ENCODE data around the gene NFIA. TPM values are rescaled to one million over a fixed set of nuclear protein-coding genes. Genes with fewer than 3 reads are reported as not detected.

NFIA gene
- total and polyA plus RNA-seq, 9 of the 15 experiments (the other 6 are each of a cell fraction or from before 2014, with no cell fraction given): 5.3 to 24.9 (median 9.8) TPM

DNA sequence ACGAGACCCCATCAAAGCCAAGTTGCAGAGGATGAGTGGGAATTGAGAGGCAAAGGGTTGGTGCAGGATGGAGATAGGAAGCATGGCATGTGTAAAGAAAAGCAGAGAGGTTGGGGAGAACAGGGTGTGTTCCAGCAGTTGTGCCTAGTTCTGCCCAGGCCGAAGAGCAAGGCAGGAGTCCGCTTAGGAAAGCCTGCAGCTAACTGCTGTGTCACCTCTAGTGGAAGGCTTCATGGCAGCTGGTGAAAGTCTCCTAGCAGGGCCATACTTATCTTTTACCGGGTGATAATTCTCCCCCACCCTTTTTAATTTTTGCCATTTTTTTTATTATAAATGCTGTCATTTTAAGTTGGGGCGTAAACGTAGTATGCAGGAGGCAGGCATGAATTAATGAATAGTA is 93.6 kb downstream of the NFIA start (continued):
- TF ChIP-seq C11orf30 (IDR thresholded peaks at IDR 0.05; ENCODE audit: low read depth) (peak; percentile 73), ZNF780A (CRISPR knock-in tag; IDR thresholded peaks at IDR 0.05) (no peak), GTF2F1 (IDR thresholded peaks at IDR 0.05; ENCODE audit: low read depth, low read length) (no peak), ZNF263 (CRISPR knock-in tag; IDR thresholded peaks at IDR 0.05; ENCODE audit: borderline replicate concordance) (no peak), BCOR (IDR thresholded peaks at IDR 0.05) (no peak), SMARCA4 (IDR thresholded peaks at IDR 0.05) (0 out of 2 replicates have a peak, but pooled peaks have one; percentile 27), JUND (IDR thresholded peaks at IDR 0.05; ENCODE audit: borderline replicate concordance, low read depth, low read length) (0 out of 2 replicates have a peak, but pooled peaks have one; percentile 15), JUND (tag; IDR thresholded peaks at IDR 0.05; ENCODE audit: borderline replicate concordance, low read depth, low read length) (no peak), MAFF (IDR thresholded peaks at IDR 0.05; ENCODE audit: low read length) (peak; percentile 19; the same call in 1 of the 2 replicates), MAFG (tag; conservative IDR thresholded peaks at IDR 0.05) (peak; percentile 66), ESRRA (IDR thresholded peaks at IDR 0.05; ENCODE audit: borderline replicate concordance, low read depth) (no peak), ZNF316 (IDR thresholded peaks at IDR 0.05) (peak; percentile 59), CBX3 (IDR thresholded peaks at IDR 0.05; ENCODE audit: borderline replicate concordance in 1 of 2, low read length in 2 of 2) (no peak), SMARCB1 (IDR thresholded peaks at IDR 0.05; ENCODE audit: insufficient read length, low read depth) (no peak), DACH1 (IDR thresholded peaks at IDR 0.05; ENCODE audit: partially characterized antibody) (no peak)
- TF ChIP-seq, protein P1, sequence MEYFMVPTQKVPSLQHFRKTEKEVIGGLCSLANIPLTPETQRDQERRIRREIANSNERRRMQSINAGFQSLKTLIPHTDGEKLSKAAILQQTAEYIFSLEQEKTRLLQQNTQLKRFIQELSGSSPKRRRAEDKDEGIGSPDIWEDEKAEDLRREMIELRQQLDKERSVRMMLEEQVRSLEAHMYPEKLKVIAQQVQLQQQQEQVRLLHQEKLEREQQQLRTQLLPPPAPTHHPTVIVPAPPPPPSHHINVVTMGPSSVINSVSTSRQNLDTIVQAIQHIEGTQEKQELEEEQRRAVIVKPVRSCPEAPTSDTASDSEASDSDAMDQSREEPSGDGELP (CRISPR knock-in tag; IDR thresholded peaks at IDR 0.05; ENCODE audit: borderline replicate concordance): no peak
- TF ChIP-seq, protein P2, sequence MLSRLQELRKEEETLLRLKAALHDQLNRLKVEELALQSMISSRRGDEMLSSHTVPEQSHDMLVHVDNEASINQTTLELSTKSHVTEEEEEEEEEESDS (CRISPR knock-in tag; IDR thresholded peaks at IDR 0.05): no peak
- TF ChIP-seq, protein P3, sequence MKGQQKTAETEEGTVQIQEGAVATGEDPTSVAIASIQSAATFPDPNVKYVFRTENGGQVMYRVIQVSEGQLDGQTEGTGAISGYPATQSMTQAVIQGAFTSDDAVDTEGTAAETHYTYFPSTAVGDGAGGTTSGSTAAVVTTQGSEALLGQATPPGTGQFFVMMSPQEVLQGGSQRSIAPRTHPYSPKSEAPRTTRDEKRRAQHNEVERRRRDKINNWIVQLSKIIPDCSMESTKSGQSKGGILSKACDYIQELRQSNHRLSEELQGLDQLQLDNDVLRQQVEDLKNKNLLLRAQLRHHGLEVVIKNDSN (CRISPR knock-in tag; IDR thresholded peaks at IDR 0.05): no peak
- TF ChIP-seq, protein P4, sequence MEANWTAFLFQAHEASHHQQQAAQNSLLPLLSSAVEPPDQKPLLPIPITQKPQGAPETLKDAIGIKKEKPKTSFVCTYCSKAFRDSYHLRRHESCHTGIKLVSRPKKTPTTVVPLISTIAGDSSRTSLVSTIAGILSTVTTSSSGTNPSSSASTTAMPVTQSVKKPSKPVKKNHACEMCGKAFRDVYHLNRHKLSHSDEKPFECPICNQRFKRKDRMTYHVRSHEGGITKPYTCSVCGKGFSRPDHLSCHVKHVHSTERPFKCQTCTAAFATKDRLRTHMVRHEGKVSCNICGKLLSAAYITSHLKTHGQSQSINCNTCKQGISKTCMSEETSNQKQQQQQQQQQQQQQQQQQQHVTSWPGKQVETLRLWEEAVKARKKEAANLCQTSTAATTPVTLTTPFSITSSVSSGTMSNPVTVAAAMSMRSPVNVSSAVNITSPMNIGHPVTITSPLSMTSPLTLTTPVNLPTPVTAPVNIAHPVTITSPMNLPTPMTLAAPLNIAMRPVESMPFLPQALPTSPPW (CRISPR knock-in tag; IDR thresholded peaks at IDR 0.05): peak; percentile 16; the same call in 1 of the 2 replicates
- TF ChIP-seq, protein P5, sequence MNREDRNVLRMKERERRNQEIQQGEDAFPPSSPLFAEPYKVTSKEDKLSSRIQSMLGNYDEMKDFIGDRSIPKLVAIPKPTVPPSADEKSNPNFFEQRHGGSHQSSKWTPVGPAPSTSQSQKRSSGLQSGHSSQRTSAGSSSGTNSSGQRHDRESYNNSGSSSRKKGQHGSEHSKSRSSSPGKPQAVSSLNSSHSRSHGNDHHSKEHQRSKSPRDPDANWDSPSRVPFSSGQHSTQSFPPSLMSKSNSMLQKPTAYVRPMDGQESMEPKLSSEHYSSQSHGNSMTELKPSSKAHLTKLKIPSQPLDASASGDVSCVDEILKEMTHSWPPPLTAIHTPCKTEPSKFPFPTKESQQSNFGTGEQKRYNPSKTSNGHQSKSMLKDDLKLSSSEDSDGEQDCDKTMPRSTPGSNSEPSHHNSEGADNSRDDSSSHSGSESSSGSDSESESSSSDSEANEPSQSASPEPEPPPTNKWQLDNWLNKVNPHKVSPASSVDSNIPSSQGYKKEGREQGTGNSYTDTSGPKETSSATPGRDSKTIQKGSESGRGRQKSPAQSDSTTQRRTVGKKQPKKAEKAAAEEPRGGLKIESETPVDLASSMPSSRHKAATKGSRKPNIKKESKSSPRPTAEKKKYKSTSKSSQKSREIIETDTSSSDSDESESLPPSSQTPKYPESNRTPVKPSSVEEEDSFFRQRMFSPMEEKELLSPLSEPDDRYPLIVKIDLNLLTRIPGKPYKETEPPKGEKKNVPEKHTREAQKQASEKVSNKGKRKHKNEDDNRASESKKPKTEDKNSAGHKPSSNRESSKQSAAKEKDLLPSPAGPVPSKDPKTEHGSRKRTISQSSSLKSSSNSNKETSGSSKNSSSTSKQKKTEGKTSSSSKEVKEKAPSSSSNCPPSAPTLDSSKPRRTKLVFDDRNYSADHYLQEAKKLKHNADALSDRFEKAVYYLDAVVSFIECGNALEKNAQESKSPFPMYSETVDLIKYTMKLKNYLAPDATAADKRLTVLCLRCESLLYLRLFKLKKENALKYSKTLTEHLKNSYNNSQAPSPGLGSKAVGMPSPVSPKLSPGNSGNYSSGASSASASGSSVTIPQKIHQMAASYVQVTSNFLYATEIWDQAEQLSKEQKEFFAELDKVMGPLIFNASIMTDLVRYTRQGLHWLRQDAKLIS (CRISPR knock-in tag; IDR thresholded peaks at IDR 0.05): no peak
- TF ChIP-seq, protein P6, sequence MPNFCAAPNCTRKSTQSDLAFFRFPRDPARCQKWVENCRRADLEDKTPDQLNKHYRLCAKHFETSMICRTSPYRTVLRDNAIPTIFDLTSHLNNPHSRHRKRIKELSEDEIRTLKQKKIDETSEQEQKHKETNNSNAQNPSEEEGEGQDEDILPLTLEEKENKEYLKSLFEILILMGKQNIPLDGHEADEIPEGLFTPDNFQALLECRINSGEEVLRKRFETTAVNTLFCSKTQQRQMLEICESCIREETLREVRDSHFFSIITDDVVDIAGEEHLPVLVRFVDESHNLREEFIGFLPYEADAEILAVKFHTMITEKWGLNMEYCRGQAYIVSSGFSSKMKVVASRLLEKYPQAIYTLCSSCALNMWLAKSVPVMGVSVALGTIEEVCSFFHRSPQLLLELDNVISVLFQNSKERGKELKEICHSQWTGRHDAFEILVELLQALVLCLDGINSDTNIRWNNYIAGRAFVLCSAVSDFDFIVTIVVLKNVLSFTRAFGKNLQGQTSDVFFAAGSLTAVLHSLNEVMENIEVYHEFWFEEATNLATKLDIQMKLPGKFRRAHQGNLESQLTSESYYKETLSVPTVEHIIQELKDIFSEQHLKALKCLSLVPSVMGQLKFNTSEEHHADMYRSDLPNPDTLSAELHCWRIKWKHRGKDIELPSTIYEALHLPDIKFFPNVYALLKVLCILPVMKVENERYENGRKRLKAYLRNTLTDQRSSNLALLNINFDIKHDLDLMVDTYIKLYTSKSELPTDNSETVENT (CRISPR knock-in tag; IDR thresholded peaks at IDR 0.05): no peak
